ENCODE measurements around the gene TMEFF2.

- no peak for TF ChIP-seq CTCF (IDR thresholded peaks at IDR 0.05; ENCODE audit: insufficient read depth, low read length, poor library complexity, severe bottlenecking)
- no peak for TF ChIP-seq EZH2phosphoT487 (conservative IDR thresholded peaks at IDR 0.05; ENCODE audit: low read length)
Measured at GRCh38 chr2:191930205-191930604, 264.5 kb downstream of the TMEFF2 start.

All from SU-DHL-6 (cell line).